Stimulated activated CD4-positive, alpha-beta T cell treated with anti-CD3 and anti-CD28 coated beads, TNF-alpha, amount 100 ng/mL, for 48 hours (primary cell): ENCODE measurements around the gene IL9.
A peak's percentile ranks its signal among the peaks of the same experiment; 100 is the strongest.

Experiments
- DNase-seq, 3 donors: peaks; one replicate each; pipeline ENCODE4 v3.0.0-alpha.2; 2020; ENCODE audit warnings: low read depth in 3 of 3

Gene IL9

DNA sequence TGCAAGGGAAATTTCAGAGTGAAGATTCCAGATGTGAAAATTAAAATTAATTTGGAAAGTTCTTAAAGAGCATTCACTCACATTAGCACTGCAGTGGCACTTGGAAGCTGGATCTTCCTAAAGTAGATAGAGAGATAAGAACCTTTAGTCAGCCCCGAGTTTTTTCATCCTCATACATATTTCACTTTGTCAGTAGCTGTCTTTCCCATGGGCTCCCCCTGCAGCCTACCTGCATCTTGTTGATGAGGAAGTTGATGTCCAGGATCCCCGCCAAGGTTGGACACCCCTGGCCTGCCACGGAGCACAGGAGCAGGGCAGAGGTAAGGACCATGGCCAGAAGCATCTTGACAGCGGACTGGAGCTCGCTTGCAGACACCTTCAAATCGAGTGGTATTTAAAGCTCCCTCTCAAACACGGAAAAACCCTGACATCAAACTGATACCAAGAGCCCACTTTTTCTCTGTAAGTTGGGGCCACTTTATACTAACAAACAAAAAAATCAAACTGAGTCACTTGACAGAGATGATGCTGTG, at the start of gene IL9:
Gene IL9, minus strand, starts transcription at position 368 of the 533 bp plus-strand sequence. Its CDS starts 25 bp downstream, at position 343.
- DNase-seq: no peak

DNA sequence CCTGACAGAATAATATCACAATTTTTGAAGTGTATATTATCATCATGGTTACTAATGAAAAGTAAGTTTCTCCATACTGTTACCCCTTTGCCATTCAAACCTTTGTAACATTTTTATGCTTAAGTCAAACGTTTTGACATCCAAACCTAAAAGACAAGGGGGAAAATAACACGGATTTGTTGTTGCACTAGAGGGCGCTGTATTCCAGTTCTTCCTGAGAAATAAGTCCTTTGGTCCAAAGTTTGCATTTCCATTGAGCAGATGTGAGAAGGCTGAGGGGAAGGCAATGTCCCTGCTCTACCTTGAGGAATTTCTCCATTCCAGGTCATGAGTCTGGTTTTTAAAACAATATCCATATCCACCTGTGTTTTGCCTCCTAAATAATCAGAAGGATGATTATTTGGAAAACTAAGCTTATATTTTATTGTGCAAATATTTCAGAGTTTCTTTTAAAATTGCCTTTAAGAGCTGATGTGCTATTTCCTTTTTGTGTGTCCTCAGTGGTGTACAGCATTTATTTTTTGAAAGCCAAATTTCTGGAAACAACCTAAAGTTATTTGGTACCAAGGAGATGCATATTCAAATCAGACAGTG, 49.4 kb upstream of the IL9 start:
- peak in 2 of 3 donors; percentile 4 to 8 for DNase-seq

- DNase-seq: no peak
Observed at GRCh38 chr5:135944564-135944963, 48.9 kb upstream of the IL9 start.

GRCh38 chr5:135942202-135942771, 46.6 kb upstream of the IL9 start:
- DNase-seq: no peak

DNA sequence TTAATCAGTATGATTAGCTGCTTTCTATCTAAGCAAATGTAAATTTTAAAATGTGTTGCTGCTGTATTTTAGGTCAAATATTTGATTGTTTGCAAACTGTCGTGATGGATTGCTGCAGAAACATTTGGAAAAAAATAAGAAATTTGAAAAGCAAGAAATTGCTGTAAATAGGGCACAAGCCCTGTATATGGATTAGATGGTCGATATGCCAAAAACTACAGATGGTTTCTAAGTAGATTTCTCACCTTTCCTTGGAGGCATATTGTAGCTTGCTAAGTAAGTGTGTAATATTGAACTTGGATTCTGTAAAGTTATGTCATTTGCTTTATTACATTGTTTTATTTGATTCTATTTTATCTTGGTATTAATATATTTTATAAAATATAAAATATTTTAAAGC, 46.1 kb upstream of the IL9 start:
- DNase-seq: no peak

- no peak for DNase-seq
Observed at GRCh38 chr5:135937245-135937911, 41.7 kb upstream of the IL9 start.

- DNase-seq: no peak
Observed at GRCh38 chr5:135934939-135935338, 39.3 kb upstream of the IL9 start.

- DNase-seq: no peak
Observed at GRCh38 chr5:135930949-135931295, 35.3 kb upstream of the IL9 start.

DNA sequence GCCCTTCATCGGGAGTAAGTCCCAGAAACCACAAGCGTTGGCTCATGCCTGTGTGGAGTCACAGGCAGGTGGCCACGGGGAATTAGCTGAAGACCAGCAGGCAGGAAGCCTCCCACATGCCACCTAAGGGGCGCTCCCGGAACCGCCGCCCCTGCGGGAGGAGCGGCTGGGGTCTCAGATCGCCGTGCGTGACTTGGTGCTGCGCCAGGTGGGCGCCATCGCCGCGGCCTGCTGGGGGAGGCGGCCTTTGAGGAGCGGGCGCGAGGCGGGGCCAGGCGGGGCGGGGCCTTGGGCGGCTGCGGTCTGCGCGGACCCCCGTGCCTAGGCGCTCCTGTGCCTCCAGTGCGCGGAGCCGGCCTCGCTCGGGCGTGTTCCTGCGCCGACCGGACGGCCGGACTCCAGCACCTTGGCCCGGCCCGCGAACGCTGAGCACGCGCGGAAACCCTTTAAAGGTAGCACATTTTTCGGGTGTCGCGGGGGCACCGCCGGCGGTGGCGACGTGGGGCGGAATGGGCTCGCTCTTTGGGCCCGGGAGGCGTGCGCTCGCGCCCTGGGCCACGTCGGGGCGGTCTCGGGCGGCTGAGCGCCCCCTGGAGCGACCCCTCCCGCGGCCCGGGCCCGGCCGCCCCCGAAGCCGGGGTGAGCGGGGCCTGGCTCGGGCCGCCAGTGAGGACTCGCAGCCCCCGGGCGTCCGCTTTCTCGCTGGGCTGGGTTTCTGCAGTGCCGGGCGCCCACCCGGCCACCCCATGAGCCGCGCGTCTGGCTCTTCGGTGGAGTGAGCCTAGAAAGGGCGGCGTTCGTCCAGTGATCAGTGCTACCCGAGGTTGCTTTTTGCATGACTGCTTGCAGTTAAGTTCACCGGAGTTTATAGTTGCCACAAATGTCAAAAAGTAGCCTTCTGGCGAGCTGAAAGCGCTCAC, 34.6 kb upstream of the IL9 start:
- DNase-seq: no peak

DNA sequence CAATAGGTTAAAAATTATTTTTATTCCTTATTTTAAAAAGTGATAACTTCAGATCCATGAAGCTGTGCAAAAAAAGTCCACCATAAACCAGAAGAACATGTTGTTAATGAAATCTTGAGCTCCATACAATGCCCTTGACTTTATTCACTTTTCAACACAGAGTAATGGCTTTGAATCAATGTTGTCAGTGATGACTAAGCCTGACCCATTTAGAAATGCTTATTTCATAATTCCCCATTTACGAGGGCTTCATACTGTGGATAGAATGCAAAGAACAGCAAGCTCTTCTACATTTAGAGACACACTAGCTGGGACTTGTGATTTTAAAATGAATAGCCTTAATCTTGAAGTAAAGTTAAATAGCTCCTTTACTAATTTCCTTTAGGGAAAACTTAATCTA, 25.7 kb upstream of the IL9 start:
- DNase-seq: no peak

DNA sequence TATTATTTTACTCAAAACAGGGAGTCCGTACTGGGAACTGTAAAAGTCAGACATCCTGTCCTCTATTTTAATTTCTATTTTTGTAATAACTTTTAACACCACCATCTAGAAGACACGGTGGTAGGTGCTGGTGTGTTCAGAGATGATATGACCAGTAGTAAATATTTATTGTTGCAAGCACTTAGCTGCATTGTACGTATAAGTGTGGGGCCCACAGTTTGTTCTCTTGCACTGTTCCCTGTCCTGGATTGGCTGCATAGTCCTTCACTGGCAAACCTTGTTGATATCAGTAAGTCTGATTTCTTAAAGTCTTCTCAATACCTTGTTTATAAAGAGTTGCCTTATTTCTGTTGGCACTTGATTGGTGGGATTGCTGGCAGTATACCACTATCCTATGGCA, 24.6 kb upstream of the IL9 start:
- DNase-seq: no peak

DNA sequence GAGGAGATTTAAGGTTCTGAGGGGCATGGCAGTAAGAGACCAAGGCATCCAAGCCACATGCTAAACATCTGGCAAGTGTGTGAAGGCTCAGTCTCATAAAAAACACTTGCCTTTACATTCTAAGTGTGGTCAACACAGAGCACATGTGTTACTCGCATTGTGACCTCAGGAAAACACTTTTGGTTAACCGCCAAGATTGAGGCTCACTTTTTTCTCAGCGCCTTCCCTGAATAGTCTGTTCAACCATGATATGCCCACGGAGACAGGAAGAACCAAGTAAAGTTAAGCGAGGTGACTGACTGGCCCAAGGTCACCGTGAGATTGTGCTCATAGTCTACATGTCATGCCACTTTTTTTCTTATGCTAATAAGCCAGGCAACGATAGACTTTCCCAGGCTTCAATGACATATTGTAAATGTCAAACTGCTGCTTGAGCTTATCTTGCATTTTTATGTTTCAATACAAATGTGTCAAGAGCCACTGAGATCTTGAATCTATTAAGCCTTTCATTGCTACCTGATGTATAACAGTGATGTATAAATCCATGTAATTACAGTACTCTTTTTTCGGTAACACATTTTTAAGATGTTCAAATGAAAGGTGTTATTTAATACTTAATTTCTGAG, 21.1 kb upstream of the IL9 start:
- no peak for DNase-seq

GRCh38 chr5:135915466-135916001, 19.9 kb upstream of the IL9 start:
- DNase-seq: no peak

- DNase-seq: no peak
Observed at GRCh38 chr5:135913713-135914626, 18.3 kb upstream of the IL9 start.

DNA sequence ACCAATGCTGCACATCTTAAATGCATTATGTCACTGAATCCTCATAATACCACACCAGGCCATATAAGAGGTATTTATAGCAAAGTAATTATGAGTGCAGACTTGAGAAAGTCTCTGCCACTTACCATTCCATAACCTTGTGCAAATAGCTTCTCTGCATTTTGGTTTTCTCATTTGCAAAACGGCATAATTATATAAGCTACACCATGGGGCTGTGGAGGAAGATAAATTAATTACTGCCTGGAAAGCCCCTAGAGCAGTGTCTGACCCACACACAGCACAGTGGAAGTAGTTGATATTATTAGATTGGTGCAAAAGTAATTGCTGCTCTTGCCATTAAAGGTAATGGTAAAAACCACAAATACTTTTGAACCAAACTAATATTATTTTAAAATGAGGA, 9.5 kb upstream of the IL9 start:
- no peak for DNase-seq

- DNase-seq: no peak
Observed at GRCh38 chr5:135901633-135902032, 6.0 kb upstream of the IL9 start.

DNA sequence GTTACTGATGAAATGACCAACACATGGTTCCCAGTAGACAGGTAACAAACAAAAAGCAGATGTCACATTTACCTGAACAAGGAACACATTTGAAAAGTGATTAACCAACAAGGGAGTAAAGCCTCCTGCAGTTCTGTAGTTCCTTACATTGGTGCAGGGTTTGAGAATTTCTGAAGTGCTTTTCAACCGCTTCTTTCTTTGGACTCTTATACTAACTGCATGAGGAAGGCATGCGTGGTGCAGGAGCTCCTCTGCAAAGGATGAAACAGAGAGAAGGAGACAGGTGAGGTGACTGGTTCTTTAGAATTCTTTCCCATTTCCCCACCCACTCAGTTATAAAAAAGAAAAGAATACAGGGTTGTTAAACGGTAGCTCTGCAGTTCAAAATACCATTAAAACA, 4.6 kb upstream of the IL9 start:
- DNase-seq: no peak

- no peak for DNase-seq
Observed at GRCh38 chr5:135898651-135899050, 3.0 kb upstream of the IL9 start.

GRCh38 chr5:135894789-135895188, 852 bp downstream of the IL9 start:
- DNase-seq: no peak

- no peak for DNase-seq
Observed at GRCh38 chr5:135894276-135894675, 1.4 kb downstream of the IL9 start.
